Neural cell (in vitro differentiated cells): ENCODE data around the gene TRMT2A.

Source experiments
- EP300 ChIP-seq: fragments of 450-650 bp; conservative IDR thresholded peaks from 2 replicates; pipeline ENCODE4 v1.6.1; 2014; ENCODE audit warnings: antibody characterized with exemption, mild to moderate bottlenecking, moderate library complexity; ENCODE audit not compliant: poor library complexity, severe bottlenecking
- EZH2 ChIP-seq: fragments of 200-600, 300-800 bp; shearing (Covaris generic), sonication (generic); IDR thresholded peaks from 2 replicates; pipeline ENCODE4 v1.6.1; 2014; ENCODE audit warnings: antibody characterized with exemption, low read length, borderline replicate concordance, mild to moderate bottlenecking; ENCODE audit not compliant: insufficient read depth, poor library complexity, severe bottlenecking
- POLR2AphosphoS5 ChIP-seq: IDR thresholded peaks from 2 replicates; pipeline ENCODE4 v1.6.1; 2012
- RAD21 ChIP-seq: fragments of 450-650 bp; conservative IDR thresholded peaks from 2 replicates; pipeline ENCODE4 v1.6.1; 2014; ENCODE audit warnings: antibody characterized with exemption, mild to moderate bottlenecking, moderate library complexity
- SMC3 ChIP-seq: fragments of 450-650 bp; conservative IDR thresholded peaks from 2 replicates; pipeline ENCODE4 v1.6.1; 2014; ENCODE audit warnings: antibody characterized with exemption, mild to moderate bottlenecking, moderate library complexity; ENCODE audit not compliant: poor library complexity
- TAF1 ChIP-seq: IDR thresholded peaks from 2 replicates; pipeline ENCODE4 v1.6.1; 2012; ENCODE audit warnings: low read depth
- TF ChIP-seq, protein P1 (sequence below): fragments of 450-650 bp; IDR thresholded peaks from 2 replicates; pipeline ENCODE4 v1.5.1; 2014; ENCODE audit warnings: antibody characterized with exemption, mild to moderate bottlenecking, moderate library complexity; ENCODE audit not compliant: poor library complexity, severe bottlenecking

DNA sequence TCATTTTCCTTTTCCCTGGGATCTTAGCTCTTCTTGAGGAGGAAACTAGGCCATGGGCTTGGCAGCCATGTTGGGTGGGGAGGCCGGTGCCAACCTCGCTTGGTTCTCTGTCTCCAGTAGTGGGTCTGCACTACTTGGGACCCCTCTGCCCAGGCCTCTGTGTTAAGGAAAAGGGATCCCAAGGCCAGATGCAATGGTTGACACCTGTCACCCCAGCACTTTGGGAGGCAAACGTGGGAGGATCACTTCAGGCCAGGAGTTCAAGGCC lies 12.7 kb upstream of the TRMT2A start:
- TF ChIP-seq, protein P1, sequence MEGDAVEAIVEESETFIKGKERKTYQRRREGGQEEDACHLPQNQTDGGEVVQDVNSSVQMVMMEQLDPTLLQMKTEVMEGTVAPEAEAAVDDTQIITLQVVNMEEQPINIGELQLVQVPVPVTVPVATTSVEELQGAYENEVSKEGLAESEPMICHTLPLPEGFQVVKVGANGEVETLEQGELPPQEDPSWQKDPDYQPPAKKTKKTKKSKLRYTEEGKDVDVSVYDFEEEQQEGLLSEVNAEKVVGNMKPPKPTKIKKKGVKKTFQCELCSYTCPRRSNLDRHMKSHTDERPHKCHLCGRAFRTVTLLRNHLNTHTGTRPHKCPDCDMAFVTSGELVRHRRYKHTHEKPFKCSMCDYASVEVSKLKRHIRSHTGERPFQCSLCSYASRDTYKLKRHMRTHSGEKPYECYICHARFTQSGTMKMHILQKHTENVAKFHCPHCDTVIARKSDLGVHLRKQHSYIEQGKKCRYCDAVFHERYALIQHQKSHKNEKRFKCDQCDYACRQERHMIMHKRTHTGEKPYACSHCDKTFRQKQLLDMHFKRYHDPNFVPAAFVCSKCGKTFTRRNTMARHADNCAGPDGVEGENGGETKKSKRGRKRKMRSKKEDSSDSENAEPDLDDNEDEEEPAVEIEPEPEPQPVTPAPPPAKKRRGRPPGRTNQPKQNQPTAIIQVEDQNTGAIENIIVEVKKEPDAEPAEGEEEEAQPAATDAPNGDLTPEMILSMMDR, result no peak
- TF ChIP-seq RAD21 (no peak), EZH2 (no peak), POLR2AphosphoS5 (no peak), EP300 (no peak), TAF1 (no peak), SMC3 (no peak)
